ENCODE measurements around the gene TBL1X.

Gene TBL1X

GRCh38 chrX:9628779-9629493 lies 164.1 kb downstream of the TBL1X start:
- DNase-seq (ENCODE audit: low spot score) = no peak

- no peak for DNase-seq (ENCODE audit: low spot score)
These were observed 169.7 kb downstream of the TBL1X start for GRCh38 chrX:9634551-9634950.

- DNase-seq (ENCODE audit: low spot score) = no peak
These were observed 170.5 kb downstream of the TBL1X start for GRCh38 chrX:9635368-9635767.

- DNase-seq (ENCODE audit: low spot score) = no peak
These were observed 170.9 kb downstream of the TBL1X start for GRCh38 chrX:9635803-9636202.

- DNase-seq (ENCODE audit: low spot score) = no peak
These were observed 174.0 kb downstream of the TBL1X start for GRCh38 chrX:9638871-9639270.

GRCh38 chrX:9642270-9642995 lies 177.6 kb downstream of the TBL1X start:
- DNase-seq (ENCODE audit: low spot score) = no peak

GRCh38 chrX:9643807-9644206 lies 178.9 kb downstream of the TBL1X start:
- no peak for DNase-seq (ENCODE audit: low spot score)

- DNase-seq (ENCODE audit: low spot score) = peak; percentile 66
These were observed 179.5 kb downstream of the TBL1X start for GRCh38 chrX:9644335-9644734.

GRCh38 chrX:9646471-9647224 lies 181.8 kb downstream of the TBL1X start:
- no peak for DNase-seq (ENCODE audit: low spot score)

- DNase-seq (ENCODE audit: low spot score) = no peak
These were observed 182.6 kb downstream of the TBL1X start for GRCh38 chrX:9647431-9647830.

- DNase-seq (ENCODE audit: low spot score) = no peak
These were observed 185.2 kb downstream of the TBL1X start for GRCh38 chrX:9650091-9650490.

- no peak for DNase-seq (ENCODE audit: low spot score)
These were observed 186.9 kb downstream of the TBL1X start for GRCh38 chrX:9651737-9652136.

- no peak for DNase-seq (ENCODE audit: low spot score)
These were observed 190.1 kb downstream of the TBL1X start for GRCh38 chrX:9654929-9655328.

GRCh38 chrX:9656277-9656676 lies 191.4 kb downstream of the TBL1X start:
- no peak for DNase-seq (ENCODE audit: low spot score)

- no peak for DNase-seq (ENCODE audit: low spot score)
These were observed 192.0 kb downstream of the TBL1X start for GRCh38 chrX:9656871-9657270.

GRCh38 chrX:9657590-9658256 lies 192.9 kb downstream of the TBL1X start:
- DNase-seq (ENCODE audit: low spot score) = no peak

- no peak for DNase-seq (ENCODE audit: low spot score)
These were observed 193.6 kb downstream of the TBL1X start for GRCh38 chrX:9658409-9658808.

- no peak for DNase-seq (ENCODE audit: low spot score)
These were observed 194.8 kb downstream of the TBL1X start for GRCh38 chrX:9659571-9660195.

- DNase-seq (ENCODE audit: low spot score) = no peak
These were observed 197.3 kb downstream of the TBL1X start for GRCh38 chrX:9662148-9662547.

GRCh38 chrX:9663216-9663615 lies 198.4 kb downstream of the TBL1X start:
- DNase-seq (ENCODE audit: low spot score) = no peak

GRCh38 chrX:9664224-9664623 lies 199.4 kb downstream of the TBL1X start:
- DNase-seq (ENCODE audit: low spot score) = no peak

GRCh38 chrX:9665113-9665512 lies 200.3 kb downstream of the TBL1X start:
- no peak for DNase-seq (ENCODE audit: low spot score)

All from SW480 (cell line).